ENCODE data around the gene HAUS1.

The HAUS1 gene

GRCh38 chr18:46152808-46153617 lies 48.8 kb downstream of the HAUS1 start:
- H3K27me3 ChIP-seq (ENCODE audit: control insufficient read depth, low read length), result peaks cover 14% of the 10 kb centered on the region
- H3K4me3 ChIP-seq (ENCODE audit: low read length), result no peak overlapping the region
- no peak for TF ChIP-seq EZH2phosphoT487 (IDR thresholded peaks at IDR 0.05; ENCODE audit: borderline replicate concordance, low read length)
- TF ChIP-seq, protein P1, sequence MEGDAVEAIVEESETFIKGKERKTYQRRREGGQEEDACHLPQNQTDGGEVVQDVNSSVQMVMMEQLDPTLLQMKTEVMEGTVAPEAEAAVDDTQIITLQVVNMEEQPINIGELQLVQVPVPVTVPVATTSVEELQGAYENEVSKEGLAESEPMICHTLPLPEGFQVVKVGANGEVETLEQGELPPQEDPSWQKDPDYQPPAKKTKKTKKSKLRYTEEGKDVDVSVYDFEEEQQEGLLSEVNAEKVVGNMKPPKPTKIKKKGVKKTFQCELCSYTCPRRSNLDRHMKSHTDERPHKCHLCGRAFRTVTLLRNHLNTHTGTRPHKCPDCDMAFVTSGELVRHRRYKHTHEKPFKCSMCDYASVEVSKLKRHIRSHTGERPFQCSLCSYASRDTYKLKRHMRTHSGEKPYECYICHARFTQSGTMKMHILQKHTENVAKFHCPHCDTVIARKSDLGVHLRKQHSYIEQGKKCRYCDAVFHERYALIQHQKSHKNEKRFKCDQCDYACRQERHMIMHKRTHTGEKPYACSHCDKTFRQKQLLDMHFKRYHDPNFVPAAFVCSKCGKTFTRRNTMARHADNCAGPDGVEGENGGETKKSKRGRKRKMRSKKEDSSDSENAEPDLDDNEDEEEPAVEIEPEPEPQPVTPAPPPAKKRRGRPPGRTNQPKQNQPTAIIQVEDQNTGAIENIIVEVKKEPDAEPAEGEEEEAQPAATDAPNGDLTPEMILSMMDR (IDR thresholded peaks at IDR 0.05; ENCODE audit: low read depth, low read length, poor library complexity, severe bottlenecking), result no peak
- no peaks in the 10 kb centered on the region for H4K20me1 ChIP-seq (ENCODE audit: control insufficient read depth, insufficient read depth, low read depth, low read length)
- peaks cover 8% of the 10 kb centered on the region for H3K4me1 ChIP-seq (ENCODE audit: control insufficient read depth, low read length)
- no peaks in the 10 kb centered on the region for H3F3A ChIP-seq (ENCODE audit: control insufficient read depth, insufficient read depth)
- no peak overlapping the region for H3K4me2 ChIP-seq (ENCODE audit: low read length)
- H3K9me2 ChIP-seq (replicated peaks; ENCODE audit: control insufficient read depth, low read length), result no peaks in the 10 kb centered on the region
- H3K27ac ChIP-seq (ENCODE audit: low read depth, low read length), result no peak overlapping the region
- H3K79me2 ChIP-seq (ENCODE audit: control insufficient read depth, low read length), result no peaks in the 10 kb centered on the region
- no peaks in the 10 kb centered on the region for H3K9me3 ChIP-seq (ENCODE audit: control insufficient read depth, insufficient read depth, low read length)
- H3K36me3 ChIP-seq (ENCODE audit: control insufficient read depth, low read length), result no peaks in the 10 kb centered on the region

DNA sequence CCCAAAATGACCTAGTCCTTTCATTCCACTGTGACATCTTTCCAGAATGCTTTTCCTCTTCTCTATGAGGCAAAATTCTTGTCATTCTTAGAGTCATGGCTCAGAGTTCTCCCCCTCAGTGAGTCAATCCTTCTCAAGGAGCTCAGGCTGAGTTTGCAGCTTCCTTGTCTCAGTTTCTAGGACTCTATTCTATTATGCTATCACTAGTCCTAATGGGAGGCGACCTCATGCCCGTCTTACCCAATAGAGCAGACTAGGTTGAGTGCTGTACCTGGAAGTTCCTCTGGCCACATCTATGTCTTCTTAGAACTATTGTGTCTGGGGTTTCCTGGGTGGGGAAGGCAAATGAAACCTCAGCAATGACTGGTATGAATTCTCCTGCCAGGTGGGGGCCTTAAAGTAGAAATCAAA lies 51.5 kb downstream of the HAUS1 start:
- no peak overlapping the region for H3K27ac ChIP-seq (ENCODE audit: low read depth, low read length)
- H3K36me3 ChIP-seq (ENCODE audit: control insufficient read depth, low read length), result no peaks in the 10 kb centered on the region
- peaks cover 8% of the 10 kb centered on the region for H3K4me1 ChIP-seq (ENCODE audit: control insufficient read depth, low read length)
- H3K4me2 ChIP-seq (ENCODE audit: low read length), result no peak overlapping the region
- no peaks in the 10 kb centered on the region for H4K20me1 ChIP-seq (ENCODE audit: control insufficient read depth, insufficient read depth, low read depth, low read length)
- no peaks in the 10 kb centered on the region for H3K9me3 ChIP-seq (ENCODE audit: control insufficient read depth, insufficient read depth, low read length)
- H3K4me3 ChIP-seq (ENCODE audit: low read length), result no peak overlapping the region
- H3K79me2 ChIP-seq (ENCODE audit: control insufficient read depth, low read length), result no peaks in the 10 kb centered on the region
- no peaks in the 10 kb centered on the region for H3K9me2 ChIP-seq (replicated peaks; ENCODE audit: control insufficient read depth, low read length)
- peaks cover 14% of the 10 kb centered on the region for H3K27me3 ChIP-seq (ENCODE audit: control insufficient read depth, low read length)
- TF ChIP-seq, protein P1 (IDR thresholded peaks at IDR 0.05; ENCODE audit: low read depth, low read length, poor library complexity, severe bottlenecking), result no peak
- TF ChIP-seq EZH2phosphoT487 (IDR thresholded peaks at IDR 0.05; ENCODE audit: borderline replicate concordance, low read length), result no peak
- no peaks in the 10 kb centered on the region for H3F3A ChIP-seq (ENCODE audit: control insufficient read depth, insufficient read depth)

DNA sequence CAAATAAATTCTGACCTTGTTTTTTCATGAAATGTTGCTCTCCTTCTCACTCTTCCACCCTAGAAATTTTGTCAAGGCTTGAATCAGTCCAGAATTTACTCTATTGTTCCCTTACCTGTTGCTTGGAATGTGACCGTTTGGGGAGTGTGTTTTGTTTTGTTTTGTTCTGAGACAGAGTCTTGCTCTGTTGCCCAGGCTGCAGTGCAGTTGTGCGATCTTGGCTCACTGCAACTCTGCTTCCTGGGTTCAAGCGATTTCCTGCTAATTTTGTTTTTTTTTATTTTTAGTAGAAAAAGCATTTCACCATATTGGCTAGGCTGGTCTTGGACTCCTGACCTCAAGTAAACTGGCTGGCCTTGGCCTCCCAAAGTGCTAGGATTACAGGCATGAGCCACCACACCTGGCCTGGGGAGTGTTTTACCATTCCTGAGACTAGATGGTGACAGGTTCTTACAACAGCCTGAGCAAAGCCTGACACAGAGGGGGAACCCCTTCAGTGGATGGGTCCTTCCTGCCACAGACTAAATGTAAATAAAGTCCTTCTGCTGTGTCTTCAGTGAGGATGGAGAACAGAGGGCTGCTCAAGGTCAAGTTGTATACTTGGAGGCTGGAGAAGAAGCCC lies 52.0 kb downstream of the HAUS1 start:
- Histone ChIP-seq H3K79me2 (ENCODE audit: control insufficient read depth, low read length) (no peaks in the 10 kb centered on the region), H3K27me3 (ENCODE audit: control insufficient read depth, low read length) (peaks cover 14% of the 10 kb centered on the region), H3K4me1 (ENCODE audit: control insufficient read depth, low read length) (peaks cover 8% of the 10 kb centered on the region), H3K27ac (ENCODE audit: low read depth, low read length) (no peak overlapping the region), H3K4me2 (ENCODE audit: low read length) (no peak overlapping the region), H3K9me3 (ENCODE audit: control insufficient read depth, insufficient read depth, low read length) (no peaks in the 10 kb centered on the region), H4K20me1 (ENCODE audit: control insufficient read depth, insufficient read depth, low read depth, low read length) (no peaks in the 10 kb centered on the region), H3K4me3 (ENCODE audit: low read length) (no peak overlapping the region), H3K9me2 (replicated peaks; ENCODE audit: control insufficient read depth, low read length) (no peaks in the 10 kb centered on the region), H3K36me3 (ENCODE audit: control insufficient read depth, low read length) (no peaks in the 10 kb centered on the region), H3F3A (ENCODE audit: control insufficient read depth, insufficient read depth) (no peaks in the 10 kb centered on the region)
- TF ChIP-seq EZH2phosphoT487 (IDR thresholded peaks at IDR 0.05; ENCODE audit: borderline replicate concordance, low read length), result no peak
- TF ChIP-seq, protein P1 (IDR thresholded peaks at IDR 0.05; ENCODE audit: low read depth, low read length, poor library complexity, severe bottlenecking), result no peak

All from DOHH2 (cell line).